ENCODE results near the gene KCNC3. TPM values are rescaled to one million over a fixed set of nuclear protein-coding genes. Genes with fewer than 3 reads are reported as not detected.

The KCNC3 gene
- total RNA-seq, 1 experiment from 2014 or later = 0.14 TPM

- no peak for DNase-seq
- Histone ChIP-seq H3K36me3 (replicated peaks; ENCODE audit: control insufficient read depth, insufficient read depth, low read length) (peaks cover 1% of the 10 kb centered on the region), H3K27me3 (ENCODE audit: control insufficient read depth, insufficient read depth, low read length) (no peaks in the 10 kb centered on the region), H3K4me3 (ENCODE audit: insufficient read depth, low read depth, low read length) (no peak overlapping the region)
These were observed 55.4 kb downstream of the KCNC3 start for GRCh38 chr19:50273821-50274220.

GRCh38 chr19:50272263-50272897 lies 56.8 kb downstream of the KCNC3 start:
- H3K4me3 ChIP-seq (ENCODE audit: insufficient read depth, low read depth, low read length) = no peak overlapping the region
- peak; percentile 33 for DNase-seq
- H3K27me3 ChIP-seq (ENCODE audit: control insufficient read depth, insufficient read depth, low read length) = no peaks in the 10 kb centered on the region
- peaks cover 1% of the 10 kb centered on the region; the same call in 1 of the 2 replicates for H3K36me3 ChIP-seq (replicated peaks; ENCODE audit: control insufficient read depth, insufficient read depth, low read length)

GRCh38 chr19:50269653-50270052 lies 59.5 kb downstream of the KCNC3 start:
- DNase-seq = no peak
- Histone ChIP-seq H3K27me3 (ENCODE audit: control insufficient read depth, insufficient read depth, low read length) (no peaks in the 10 kb centered on the region), H3K4me3 (ENCODE audit: insufficient read depth, low read depth, low read length) (no peak overlapping the region), H3K36me3 (replicated peaks; ENCODE audit: control insufficient read depth, insufficient read depth, low read length) (no peaks in the 10 kb centered on the region; the same call in 1 of the 2 replicates)

GRCh38 chr19:50268501-50268900 lies 60.7 kb downstream of the KCNC3 start:
- Histone ChIP-seq H3K4me3 (ENCODE audit: insufficient read depth, low read depth, low read length) (no peak overlapping the region), H3K27me3 (ENCODE audit: control insufficient read depth, insufficient read depth, low read length) (no peaks in the 10 kb centered on the region), H3K36me3 (replicated peaks; ENCODE audit: control insufficient read depth, insufficient read depth, low read length) (no peaks in the 10 kb centered on the region; the same call in 1 of the 2 replicates)
- DNase-seq = no peak

- no peaks in the 10 kb centered on the region for H3K27me3 ChIP-seq (ENCODE audit: control insufficient read depth, insufficient read depth, low read length)
- DNase-seq = peak; percentile 31
These were observed 61.1 kb downstream of the KCNC3 start for GRCh38 chr19:50268041-50268440.

GRCh38 chr19:50266896-50267295 lies 62.3 kb downstream of the KCNC3 start:
- peak; percentile 100 for DNase-seq
- Histone ChIP-seq H3K36me3 (replicated peaks; ENCODE audit: control insufficient read depth, insufficient read depth, low read length) (no peaks in the 10 kb centered on the region; the same call in 1 of the 2 replicates), H3K27me3 (ENCODE audit: control insufficient read depth, insufficient read depth, low read length) (no peaks in the 10 kb centered on the region), H3K4me3 (ENCODE audit: insufficient read depth, low read depth, low read length) (no peak overlapping the region)

More at GRCh38 chr19:50268041-50268440, 61.1 kb downstream of the KCNC3 start:
- no peaks in the 10 kb centered on the region; the same call in 1 of the 2 replicates for H3K36me3 ChIP-seq (replicated peaks; ENCODE audit: control insufficient read depth, insufficient read depth, low read length)
- H3K4me3 ChIP-seq (ENCODE audit: insufficient read depth, low read depth, low read length) = no peak overlapping the region

GRCh38 chr19:50266041-50266440 lies 63.1 kb downstream of the KCNC3 start:
- no peaks in the 10 kb centered on the region; the same call in 1 of the 2 replicates for H3K36me3 ChIP-seq (replicated peaks; ENCODE audit: control insufficient read depth, insufficient read depth, low read length)
- H3K4me3 ChIP-seq (ENCODE audit: insufficient read depth, low read depth, low read length) = no peak overlapping the region
- no peaks in the 10 kb centered on the region for H3K27me3 ChIP-seq (ENCODE audit: control insufficient read depth, insufficient read depth, low read length)
- no peak for DNase-seq

- no peak overlapping the region for H3K4me3 ChIP-seq (ENCODE audit: insufficient read depth, low read depth, low read length)
- peak; percentile 74 for DNase-seq
These were observed 64.5 kb downstream of the KCNC3 start for GRCh38 chr19:50264483-50265186.

GRCh38 chr19:50263176-50263575 lies 66.0 kb downstream of the KCNC3 start:
- H3K27me3 ChIP-seq (ENCODE audit: control insufficient read depth, insufficient read depth, low read length) = no peaks in the 10 kb centered on the region
- H3K36me3 ChIP-seq (replicated peaks; ENCODE audit: control insufficient read depth, insufficient read depth, low read length) = no peaks in the 10 kb centered on the region; the same call in 1 of the 2 replicates
- peak; percentile 23 for DNase-seq
- H3K4me3 ChIP-seq (ENCODE audit: insufficient read depth, low read depth, low read length) = no peak overlapping the region

More at GRCh38 chr19:50264483-50265186, 64.5 kb downstream of the KCNC3 start:
- H3K36me3 ChIP-seq (replicated peaks; ENCODE audit: control insufficient read depth, insufficient read depth, low read length) = no peaks in the 10 kb centered on the region; the same call in 1 of the 2 replicates
- H3K27me3 ChIP-seq (ENCODE audit: control insufficient read depth, insufficient read depth, low read length) = no peaks in the 10 kb centered on the region

Other genes starting within 250 kb of the KCNC3 start
- gene IZUMO2, start 166.1 kb downstream of the KCNC3 start, total RNA-seq (2014; rRNA removed; shearing (Covaris generic)) = not detected in 2 replicates
- 4.1 and 6.1 TPM in 2 replicates for gene MYH14, start 125.8 kb downstream of the KCNC3 start, total RNA-seq (2014; rRNA removed; shearing (Covaris generic))
- gene NAPSA, start 36.3 kb upstream of the KCNC3 start, total RNA-seq (2014; rRNA removed; shearing (Covaris generic)) = 0.44 and 0.59 TPM in 2 replicates
- 73.7 and 90.1 TPM in 2 replicates for gene NR1H2, start 47.1 kb upstream of the KCNC3 start, total RNA-seq (2014; rRNA removed; shearing (Covaris generic))
- gene POLD1, start 55.0 kb upstream of the KCNC3 start, total RNA-seq (2014; rRNA removed; shearing (Covaris generic)) = 167 and 185 TPM in 2 replicates
- gene SPIB, start 89.6 kb upstream of the KCNC3 start, total RNA-seq (2014; rRNA removed; shearing (Covaris generic)) = 0.81 and 8.8 TPM in 2 replicates
- 0.24 and 0.55 TPM in 2 replicates for gene MYBPC2, start 103.5 kb upstream of the KCNC3 start, total RNA-seq (2014; rRNA removed; shearing (Covaris generic))
- 146 and 166 TPM in 2 replicates for gene EMC10, start 147.1 kb upstream of the KCNC3 start, total RNA-seq (2014; rRNA removed; shearing (Covaris generic))
- gene GARIN5A, start 147.5 kb upstream of the KCNC3 start, total RNA-seq (2014; rRNA removed; shearing (Covaris generic)) = 4.5 and 8.1 TPM in 2 replicates
- gene JOSD2, start 181.8 kb upstream of the KCNC3 start, total RNA-seq (2014; rRNA removed; shearing (Covaris generic)) = 4.7 and 4.9 TPM in 2 replicates
- not detected in 2 replicates for gene ASPDH, start 184.5 kb upstream of the KCNC3 start, total RNA-seq (2014; rRNA removed; shearing (Covaris generic))
- 2.4 and 3.5 TPM in 2 replicates for gene LRRC4B, start 239.1 kb upstream of the KCNC3 start, total RNA-seq (2014; rRNA removed; shearing (Covaris generic))